GM18520 (cell line): ENCODE measurements around the gene DSG1.
A peak's percentile ranks its signal among the peaks of the same experiment; 100 is the strongest.
"Not testable (repeated sequence)": the region's sequence is repeated elsewhere in the genome, so short reads cannot be mapped to it uniquely, and the experiment has no call there.

Source experiments
- ATAC-seq: cut with Tn5 transposase; IDR thresholded peaks from one replicate; pipeline ENCODE4 v1.9.1; 2021; ENCODE audit not compliant: unreplicated experiment

The DSG1 gene

GRCh38 chr18:31317860-31318259, at the start of gene DSG1:
Gene DSG1 (plus strand): TSS chr18:31318160. CDS start chr18:31318301, 141 bp downstream.
- ATAC-seq = no peak

- no peak for ATAC-seq
Measured at GRCh38 chr18:31268985-31269406, 49.0 kb upstream of the DSG1 start.

GRCh38 chr18:31269566-31269965, 48.4 kb upstream of the DSG1 start:
- ATAC-seq = peak; percentile 28

GRCh38 chr18:31270578-31270977, 47.4 kb upstream of the DSG1 start:
- no peak for ATAC-seq

GRCh38 chr18:31273812-31274527, 44.0 kb upstream of the DSG1 start:
- no peak for ATAC-seq

GRCh38 chr18:31274931-31275330, 43.0 kb upstream of the DSG1 start:
- no peak for ATAC-seq

GRCh38 chr18:31275722-31276463, 42.1 kb upstream of the DSG1 start:
- no peak for ATAC-seq

- ATAC-seq = no peak
Measured at GRCh38 chr18:31278609-31279071, 39.3 kb upstream of the DSG1 start.

GRCh38 chr18:31280502-31280901, 37.5 kb upstream of the DSG1 start:
- ATAC-seq = no peak

- no peak for ATAC-seq
Measured at GRCh38 chr18:31281437-31281836, 36.5 kb upstream of the DSG1 start.

- not testable (repeated sequence) for ATAC-seq
Measured at GRCh38 chr18:31289446-31289845, 28.5 kb upstream of the DSG1 start.

- no peak for ATAC-seq
Measured at GRCh38 chr18:31291688-31292087, 26.3 kb upstream of the DSG1 start.

GRCh38 chr18:31294199-31294747, 23.7 kb upstream of the DSG1 start:
- no peak for ATAC-seq

- ATAC-seq = no peak
Measured at GRCh38 chr18:31297248-31297647, 20.7 kb upstream of the DSG1 start.

- no peak for ATAC-seq
Measured at GRCh38 chr18:31301201-31301655, 16.7 kb upstream of the DSG1 start.

GRCh38 chr18:31302991-31303390, 15.0 kb upstream of the DSG1 start:
- ATAC-seq = no peak

GRCh38 chr18:31303771-31304170, 14.2 kb upstream of the DSG1 start:
- ATAC-seq = no peak

- no peak for ATAC-seq
Measured at GRCh38 chr18:31309115-31309514, 8.8 kb upstream of the DSG1 start.

- no peak for ATAC-seq
Measured at GRCh38 chr18:31316974-31317373, 986 bp upstream of the DSG1 start.

- no peak for ATAC-seq
Measured at GRCh38 chr18:31321719-31322118, 3.8 kb downstream of the DSG1 start.

GRCh38 chr18:31325051-31325450, 7.1 kb downstream of the DSG1 start:
- ATAC-seq = no peak
